Lower lobe of right lung (tissue), 2 donors: Measurements from ENCODE around the gene MAPK9. TPM values are rescaled to one million over a fixed set of nuclear protein-coding genes. Genes with fewer than 3 reads are reported as not detected.

Source experiments
- ATAC-seq, 2 donors: fragments of 200-7000 bp; cut with Tn5 transposase; one replicate each; pipeline ENCODE4 v1.9.1; 2020 to 2022; ENCODE audit warnings: mild to moderate bottlenecking in 2 of 2, moderate library complexity in 2 of 2
- DNase-seq: peaks from one replicate; pipeline ENCODE4 v3.0.0-alpha.2; 2020
- H3K27ac ChIP-seq: fragments of 200-600 bp; one replicate; pipeline ENCODE4 v1.8.0; 2022
- H3K27me3 ChIP-seq: fragments of 200-600 bp; one replicate; pipeline ENCODE4 v1.8.0; 2022; ENCODE audit warnings: low read depth
- H3K36me3 ChIP-seq: fragments of 200-600 bp; one replicate; pipeline ENCODE4 v1.8.0; 2022; ENCODE audit warnings: mild to moderate bottlenecking
- H3K4me1 ChIP-seq: fragments of 200-600 bp; one replicate; pipeline ENCODE4 v1.8.0; 2022
- H3K4me3 ChIP-seq: fragments of 200-600 bp; one replicate; pipeline ENCODE4 v1.8.0; 2022; ENCODE audit warnings: mild to moderate bottlenecking
- H3K9me3 ChIP-seq: fragments of 200-600 bp; one replicate; pipeline ENCODE4 v1.8.0; 2022
- intact Hi-C: fragments of 100-400 bp; cut with DNase I; formaldehyde crosslinking; loops from one replicate; pipeline ENCODE4 v1.11.0; 2022
- total RNA-seq: library from RNA; stranded (reverse); fragmentation: NEBNext Ultra II Directional; extraction: Animal tissue kit (Norgen Biotek cat#: 25700); gene quantifications from one replicate; pipeline ENCODE4 v1.2.1, GENCODE V29; 2021
- TF ChIP-seq, protein P1 (sequence below): fragments of 200-600 bp; IDR thresholded peaks from one replicate; pipeline ENCODE4 v1.8.0; 2022; ENCODE audit warnings: antibody characterized with exemption, mild to moderate bottlenecking
- donor health status: DM: no; HTN: yes; CAD: no; lungs with severe emphysema.

MAPK9 gene
- total RNA-seq, 1 donor from 2014 or later, result 43.1 TPM

DNA sequence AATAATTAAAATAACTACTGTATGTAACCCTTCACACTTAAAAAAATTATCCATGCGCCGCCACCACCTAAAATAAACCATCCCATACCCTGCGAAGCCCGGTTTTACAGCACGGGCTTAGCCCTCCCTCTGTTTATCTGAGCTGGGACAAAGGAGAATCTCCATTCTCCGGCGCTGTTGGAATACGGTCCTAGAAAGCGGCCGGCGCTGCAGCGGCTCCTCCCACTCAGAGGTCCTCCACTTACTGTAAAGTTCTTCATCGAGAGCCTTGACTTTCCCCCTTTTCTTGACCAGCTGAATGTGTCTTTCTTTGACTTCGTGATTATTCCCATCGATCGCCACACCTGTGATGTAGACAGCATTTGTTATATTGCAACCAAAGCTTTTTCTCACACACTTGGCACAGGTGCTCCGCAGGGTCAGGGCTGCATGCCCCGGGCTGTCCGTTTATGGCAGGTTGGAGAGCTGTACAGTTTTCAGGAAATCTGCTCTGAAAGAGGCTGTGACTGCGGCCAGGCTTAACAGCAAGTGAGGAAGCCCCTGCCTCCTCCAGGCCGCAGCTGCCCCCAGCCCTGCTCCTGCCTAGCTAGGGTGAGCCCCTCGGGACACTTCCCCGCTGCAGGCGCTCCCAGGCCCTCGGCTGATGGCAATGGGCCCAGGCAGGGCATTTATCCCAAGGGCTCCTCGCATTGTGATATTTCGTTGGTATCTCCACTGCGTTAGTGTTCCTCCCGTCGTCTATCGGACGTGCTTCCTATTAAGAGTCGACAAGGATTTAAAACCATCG, 44.5 kb upstream of the MAPK9 start:
- Histone ChIP-seq H3K27ac (no peak overlapping the region), H3K27me3 (no peaks in the 10 kb centered on the region), H3K4me3 (no peak overlapping the region), H3K36me3 (peaks cover 30% of the 10 kb centered on the region), H3K4me1 (no peaks in the 10 kb centered on the region), H3K9me3 (no peaks in the 10 kb centered on the region)
- TF ChIP-seq, protein P1, sequence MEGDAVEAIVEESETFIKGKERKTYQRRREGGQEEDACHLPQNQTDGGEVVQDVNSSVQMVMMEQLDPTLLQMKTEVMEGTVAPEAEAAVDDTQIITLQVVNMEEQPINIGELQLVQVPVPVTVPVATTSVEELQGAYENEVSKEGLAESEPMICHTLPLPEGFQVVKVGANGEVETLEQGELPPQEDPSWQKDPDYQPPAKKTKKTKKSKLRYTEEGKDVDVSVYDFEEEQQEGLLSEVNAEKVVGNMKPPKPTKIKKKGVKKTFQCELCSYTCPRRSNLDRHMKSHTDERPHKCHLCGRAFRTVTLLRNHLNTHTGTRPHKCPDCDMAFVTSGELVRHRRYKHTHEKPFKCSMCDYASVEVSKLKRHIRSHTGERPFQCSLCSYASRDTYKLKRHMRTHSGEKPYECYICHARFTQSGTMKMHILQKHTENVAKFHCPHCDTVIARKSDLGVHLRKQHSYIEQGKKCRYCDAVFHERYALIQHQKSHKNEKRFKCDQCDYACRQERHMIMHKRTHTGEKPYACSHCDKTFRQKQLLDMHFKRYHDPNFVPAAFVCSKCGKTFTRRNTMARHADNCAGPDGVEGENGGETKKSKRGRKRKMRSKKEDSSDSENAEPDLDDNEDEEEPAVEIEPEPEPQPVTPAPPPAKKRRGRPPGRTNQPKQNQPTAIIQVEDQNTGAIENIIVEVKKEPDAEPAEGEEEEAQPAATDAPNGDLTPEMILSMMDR, result no peak
- intact Hi-C loops, result no loop called here
- DNase-seq (peak; percentile 14), ATAC-seq (no peak)

- peak; percentile 32 for DNase-seq
- intact Hi-C loops, result no loop called here
- H3K27me3 ChIP-seq, result no peaks in the 10 kb centered on the region
- H3K27ac ChIP-seq, result no peak overlapping the region
- TF ChIP-seq, protein P1, result no peak
- no peak for ATAC-seq
- peaks cover 30% of the 10 kb centered on the region for H3K36me3 ChIP-seq
- H3K9me3 ChIP-seq, result no peaks in the 10 kb centered on the region
- H3K4me1 ChIP-seq, result no peaks in the 10 kb centered on the region
- H3K4me3 ChIP-seq, result no peak overlapping the region
Measured at GRCh38 chr5:180335614-180336233, 43.8 kb upstream of the MAPK9 start.

GRCh38 chr5:180334751-180335613, 43.1 kb upstream of the MAPK9 start:
- ATAC-seq (no peak), DNase-seq (peak; percentile 31)
- intact Hi-C loops, result no loop called here
- Histone ChIP-seq H3K9me3 (no peaks in the 10 kb centered on the region), H3K27me3 (no peaks in the 10 kb centered on the region), H3K4me3 (no peak overlapping the region), H3K4me1 (peaks cover 2% of the 10 kb centered on the region), H3K27ac (no peak overlapping the region), H3K36me3 (peaks cover 30% of the 10 kb centered on the region)
- TF ChIP-seq, protein P1, result no peak

DNA sequence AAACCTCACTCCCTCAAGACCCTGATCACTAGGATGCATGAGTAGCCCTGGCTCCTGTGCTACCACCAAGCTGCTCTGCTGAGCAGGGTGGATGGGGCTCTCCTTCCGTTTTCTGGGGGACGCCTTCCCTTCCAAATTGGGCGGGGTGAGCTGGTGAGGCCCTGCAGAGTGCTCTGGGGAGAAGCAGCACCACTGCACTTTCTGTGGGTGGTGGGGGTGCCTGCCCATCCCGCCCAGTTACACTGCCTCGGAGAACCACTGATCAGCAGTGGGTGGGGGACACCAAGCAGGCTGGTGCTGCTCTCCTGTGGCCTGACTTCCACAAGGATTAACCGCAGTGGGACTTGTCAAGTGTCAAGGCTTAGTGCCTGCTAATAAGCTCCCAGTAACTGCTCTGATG, 42.3 kb upstream of the MAPK9 start:
- ATAC-seq, result no peak
- Histone ChIP-seq H3K9me3 (no peaks in the 10 kb centered on the region), H3K4me1 (peaks cover 6% of the 10 kb centered on the region), H3K36me3 (peaks cover 34% of the 10 kb centered on the region), H3K27ac (no peak overlapping the region), H3K4me3 (no peak overlapping the region), H3K27me3 (no peaks in the 10 kb centered on the region)
- TF ChIP-seq, protein P1, result no peak
- peak; percentile 19 for DNase-seq
- intact Hi-C loops, result no loop called here

DNA sequence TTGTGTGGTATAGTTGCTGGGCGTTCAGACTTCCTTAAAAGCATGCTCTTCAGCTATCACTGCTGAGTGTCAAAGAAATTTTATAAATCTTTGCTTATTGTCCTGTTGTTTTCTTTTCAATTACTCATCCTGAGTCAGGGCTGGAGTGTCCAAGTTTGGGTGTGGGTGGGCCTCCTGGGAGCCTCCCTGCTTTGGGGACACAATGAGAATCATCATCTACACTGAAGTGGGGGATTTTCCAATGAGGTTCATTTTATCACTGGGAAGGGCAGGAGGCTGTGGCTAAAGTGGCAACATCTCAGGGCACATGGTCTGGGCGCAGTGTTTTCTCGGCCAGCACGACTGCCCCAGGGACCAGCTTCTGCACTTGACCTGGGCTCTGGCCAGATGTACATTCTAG, 41.8 kb upstream of the MAPK9 start:
- Histone ChIP-seq H3K4me1 (peaks cover 6% of the 10 kb centered on the region), H3K27me3 (no peaks in the 10 kb centered on the region), H3K36me3 (peaks cover 34% of the 10 kb centered on the region), H3K27ac (no peak overlapping the region), H3K9me3 (no peaks in the 10 kb centered on the region), H3K4me3 (no peak overlapping the region)
- intact Hi-C loops, result no loop called here
- no peak for ATAC-seq
- TF ChIP-seq, protein P1, result no peak
- DNase-seq, result peak; percentile 8
